Keratinocyte (primary cell): ENCODE data around the gene MAP2K5.
A peak's percentile ranks its signal among the peaks of the same experiment; 100 is the strongest.

ENCODE experiments used
- CTCF ChIP-seq, 3 experiments: IDR thresholded peaks in 1 of 3; conservative IDR thresholded peaks in 1 of 3; optimal IDR thresholded peaks in 1 of 3; 2 replicates in 2 of 3; 3 replicates in 1 of 3; pipeline versions ENCODE3 to v1.5.1; 2011; ENCODE audit warnings: low read length in 3 of 3, mild to moderate bottlenecking in 3 of 3, moderate library complexity in 2 of 3, control low read depth in 1 of 3, inconsistent platforms in 1 of 3; ENCODE audit not compliant: insufficient read depth in 2 of 3; ENCODE audit errors: extremely low read depth in 1 of 3
- EZH2 ChIP-seq: IDR thresholded peaks from one replicate; pipeline ENCODE4 v1.6.1; 2012; ENCODE audit warnings: inconsistent platforms, mild to moderate bottlenecking, low read length, moderate library complexity

GRCh38 chr15:67828969-67829646, 286.6 kb downstream of the MAP2K5 start:
- TF ChIP-seq CTCF (optimal IDR thresholded peaks at IDR 0.05 in 1 of 3, IDR thresholded peaks at IDR 0.05 in 1 of 3, conservative IDR thresholded peaks at IDR 0.05 in 1 of 3; ENCODE audit: extremely low read depth in 1 of 3, insufficient read depth in 2 of 3, low read length in 3 of 3), result no peak
- peak; percentile 93 for TF ChIP-seq EZH2
